ENCODE measurements around the gene LSAMP. TPM values are rescaled to one million over a fixed set of nuclear protein-coding genes. Genes with fewer than 3 reads are reported as not detected.
A peak's percentile ranks its signal among the peaks of the same experiment; 100 is the strongest.

Gene LSAMP
- total RNA-seq, 1 donor from 2014 or later, result 18.0 TPM

GRCh38 chr3:116160594-116160993 is 284.7 kb downstream of the LSAMP start:
- H3K36me3 ChIP-seq, result no peaks in the 10 kb centered on the region
- H3K4me2 ChIP-seq, result no peak overlapping the region
- Mint-ChIP-seq H3K4me1 (peaks cover 24% of the 10 kb centered on the region), H3K9me3 (peaks cover 13% of the 10 kb centered on the region), H3K4me3 (no peak overlapping the region), H3K27ac (no peak overlapping the region), H3K36me3 (peaks cover 2% of the 10 kb centered on the region), H3K27me3 (ENCODE audit: insufficient read depth, low read depth) (no peaks in the 10 kb centered on the region)
- DNase-seq (ENCODE audit: low spot score), result no peak
- TF ChIP-seq EZH2 (IDR thresholded peaks at IDR 0.05) (no peak), CTCF (IDR thresholded peaks at IDR 0.05) (no peak), EZH2phosphoT487 (IDR thresholded peaks at IDR 0.05) (no peak)
- no peak overlapping the region for H2AFZ ChIP-seq (replicated peaks)
- no peaks in the 10 kb centered on the region for H3K79me2 ChIP-seq (ENCODE audit: low read depth)
- H3K9me3 ChIP-seq (ENCODE audit: low read depth), result no peaks in the 10 kb centered on the region
- H4K20me1 ChIP-seq (ENCODE audit: low read depth), result no peaks in the 10 kb centered on the region
- H3K4me1 ChIP-seq, result peaks cover 14% of the 10 kb centered on the region
- H3F3A ChIP-seq (ENCODE audit: low read depth), result no peaks in the 10 kb centered on the region
- H3K27me3 ChIP-seq, result no peaks in the 10 kb centered on the region
- H3K9ac ChIP-seq, result no peak overlapping the region
- H3K4me3 ChIP-seq, result no peak overlapping the region
- H3K27ac ChIP-seq, result no peak overlapping the region

- Histone ChIP-seq H3K4me2 (no peak overlapping the region), H3K27me3 (no peaks in the 10 kb centered on the region), H3K9ac (no peak overlapping the region), H3K4me3 (no peak overlapping the region), H3K27ac (no peak overlapping the region), H3K79me2 (ENCODE audit: low read depth) (no peaks in the 10 kb centered on the region), H3K4me1 (peaks cover 14% of the 10 kb centered on the region), H3K36me3 (no peaks in the 10 kb centered on the region), H4K20me1 (ENCODE audit: low read depth) (no peaks in the 10 kb centered on the region), H3F3A (ENCODE audit: low read depth) (no peaks in the 10 kb centered on the region), H2AFZ (replicated peaks) (no peak overlapping the region), H3K9me3 (ENCODE audit: low read depth) (no peaks in the 10 kb centered on the region)
- peaks cover 13% of the 10 kb centered on the region for H3K9me3 Mint-ChIP-seq
- peaks cover 31% of the 10 kb centered on the region for H3K4me1 Mint-ChIP-seq
- TF ChIP-seq CTCF (IDR thresholded peaks at IDR 0.05), result no peak
- no peak for TF ChIP-seq EZH2phosphoT487 (IDR thresholded peaks at IDR 0.05)
- no peak for TF ChIP-seq EZH2 (IDR thresholded peaks at IDR 0.05)
- H3K27ac Mint-ChIP-seq, result no peak overlapping the region
- no peak overlapping the region for H3K4me3 Mint-ChIP-seq
- H3K27me3 Mint-ChIP-seq (ENCODE audit: insufficient read depth, low read depth), result no peaks in the 10 kb centered on the region
- H3K36me3 Mint-ChIP-seq, result peaks cover 2% of the 10 kb centered on the region
- peak; percentile 4 for DNase-seq (ENCODE audit: low spot score)
Observed at GRCh38 chr3:116155841-116156240, 289.4 kb downstream of the LSAMP start.

- H3K27me3 Mint-ChIP-seq (ENCODE audit: insufficient read depth, low read depth), result no peaks in the 10 kb centered on the region
- H3K4me2 ChIP-seq, result no peak overlapping the region
- peaks cover 19% of the 10 kb centered on the region for H3K4me1 ChIP-seq
- no peak overlapping the region for H3K27ac Mint-ChIP-seq
- no peak overlapping the region for H3K9ac ChIP-seq
- H3K36me3 ChIP-seq, result no peaks in the 10 kb centered on the region
- H3K4me1 Mint-ChIP-seq, result peaks cover 43% of the 10 kb centered on the region
- H4K20me1 ChIP-seq (ENCODE audit: low read depth), result no peaks in the 10 kb centered on the region
- no peak overlapping the region for H3K4me3 ChIP-seq
- H3K9me3 Mint-ChIP-seq, result peaks cover 8% of the 10 kb centered on the region
- H3K27ac ChIP-seq, result no peak overlapping the region
- no peak overlapping the region for H3K4me3 Mint-ChIP-seq
- H3F3A ChIP-seq (ENCODE audit: low read depth), result peaks cover 3% of the 10 kb centered on the region
- H3K36me3 Mint-ChIP-seq, result no peaks in the 10 kb centered on the region
- H2AFZ ChIP-seq (replicated peaks), result no peak overlapping the region
- H3K9me3 ChIP-seq (ENCODE audit: low read depth), result no peaks in the 10 kb centered on the region
- no peak for DNase-seq (ENCODE audit: low spot score)
- TF ChIP-seq EZH2 (IDR thresholded peaks at IDR 0.05) (no peak), EZH2phosphoT487 (IDR thresholded peaks at IDR 0.05) (no peak), CTCF (IDR thresholded peaks at IDR 0.05) (no peak)
- no peaks in the 10 kb centered on the region for H3K27me3 ChIP-seq
- no peaks in the 10 kb centered on the region for H3K79me2 ChIP-seq (ENCODE audit: low read depth)
Observed at GRCh38 chr3:116154389-116154788, 290.9 kb downstream of the LSAMP start.

All from neural progenitor cell (in vitro differentiated cells).